ENCODE data around the gene PNMA8A.

PNMA8A gene

DNA sequence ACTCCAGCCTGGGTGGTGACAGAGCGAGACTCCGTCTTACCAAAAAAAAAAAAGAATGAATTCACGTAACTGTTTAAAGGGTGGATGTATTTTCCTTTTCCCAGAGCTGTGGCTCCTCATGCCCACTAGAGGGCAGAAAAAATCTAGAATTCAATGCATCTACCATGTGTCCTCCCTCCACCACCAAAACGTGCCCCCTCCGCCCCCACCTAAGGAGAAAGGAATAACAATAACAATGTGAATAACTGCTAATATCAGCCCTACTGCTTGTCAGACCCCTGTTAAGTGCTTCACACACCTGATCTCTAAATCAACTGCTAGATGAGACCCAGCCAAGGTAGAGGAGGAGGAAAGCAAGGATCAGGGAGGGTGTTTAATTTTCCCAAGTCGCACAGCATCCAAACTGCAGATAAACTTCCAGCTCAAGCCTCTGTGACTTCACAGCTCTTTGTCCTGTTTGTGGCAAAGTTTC is 44.6 kb upstream of the PNMA8A start:
- H3K4me1 ChIP-seq (ENCODE audit: low read length): no peaks in the 10 kb centered on the region
- no peak overlapping the region for H3K27ac ChIP-seq (ENCODE audit: low read length)
- no peak overlapping the region for H2AFZ ChIP-seq (ENCODE audit: low read length)
- no peak overlapping the region for H3K4me3 ChIP-seq (ENCODE audit: low read length)
- H3F3A ChIP-seq (ENCODE audit: insufficient read depth, low read length): no peaks in the 10 kb centered on the region
- H3K9me3 ChIP-seq (replicated peaks; ENCODE audit: insufficient read depth, low read length): no peaks in the 10 kb centered on the region
- H4K20me1 ChIP-seq (ENCODE audit: insufficient read depth, low read length): no peaks in the 10 kb centered on the region
- no peaks in the 10 kb centered on the region for H3K79me2 ChIP-seq (ENCODE audit: low read length)
- H3K4me2 ChIP-seq (ENCODE audit: low read depth, low read length): no peak overlapping the region
- no peaks in the 10 kb centered on the region for H3K36me3 ChIP-seq (replicated peaks; ENCODE audit: insufficient read depth, low read length)
- peaks cover 64% of the 10 kb centered on the region for H3K27me3 ChIP-seq (replicated peaks; ENCODE audit: insufficient read depth, low read length)
- peak; percentile 43 for DNase-seq
- H3K9ac ChIP-seq (ENCODE audit: low read length): no peak overlapping the region
- H3K9me2 ChIP-seq (replicated peaks; ENCODE audit: insufficient read depth, low read length): no peaks in the 10 kb centered on the region
- TF ChIP-seq, protein P1, sequence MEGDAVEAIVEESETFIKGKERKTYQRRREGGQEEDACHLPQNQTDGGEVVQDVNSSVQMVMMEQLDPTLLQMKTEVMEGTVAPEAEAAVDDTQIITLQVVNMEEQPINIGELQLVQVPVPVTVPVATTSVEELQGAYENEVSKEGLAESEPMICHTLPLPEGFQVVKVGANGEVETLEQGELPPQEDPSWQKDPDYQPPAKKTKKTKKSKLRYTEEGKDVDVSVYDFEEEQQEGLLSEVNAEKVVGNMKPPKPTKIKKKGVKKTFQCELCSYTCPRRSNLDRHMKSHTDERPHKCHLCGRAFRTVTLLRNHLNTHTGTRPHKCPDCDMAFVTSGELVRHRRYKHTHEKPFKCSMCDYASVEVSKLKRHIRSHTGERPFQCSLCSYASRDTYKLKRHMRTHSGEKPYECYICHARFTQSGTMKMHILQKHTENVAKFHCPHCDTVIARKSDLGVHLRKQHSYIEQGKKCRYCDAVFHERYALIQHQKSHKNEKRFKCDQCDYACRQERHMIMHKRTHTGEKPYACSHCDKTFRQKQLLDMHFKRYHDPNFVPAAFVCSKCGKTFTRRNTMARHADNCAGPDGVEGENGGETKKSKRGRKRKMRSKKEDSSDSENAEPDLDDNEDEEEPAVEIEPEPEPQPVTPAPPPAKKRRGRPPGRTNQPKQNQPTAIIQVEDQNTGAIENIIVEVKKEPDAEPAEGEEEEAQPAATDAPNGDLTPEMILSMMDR (IDR thresholded peaks at IDR 0.05; ENCODE audit: low read length): peak; percentile 60
- no peak for TF ChIP-seq EZH2phosphoT487 (IDR thresholded peaks at IDR 0.05; ENCODE audit: low read length)

DNA sequence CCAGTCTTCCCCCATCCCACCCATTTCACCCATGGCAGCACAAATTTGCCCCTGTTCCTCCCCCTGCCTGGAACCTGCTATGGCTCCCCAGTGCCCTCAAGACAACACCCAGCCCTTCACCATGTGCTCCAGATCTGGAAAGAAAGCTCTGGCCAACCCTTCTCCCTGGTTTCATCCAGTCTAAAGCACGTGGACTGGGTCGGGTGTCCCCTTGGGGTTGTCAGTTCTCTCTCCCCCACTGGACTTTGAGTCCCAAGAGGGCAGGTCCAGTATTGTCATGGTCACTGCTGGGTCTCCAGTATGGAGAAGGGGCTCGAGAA is 43.9 kb upstream of the PNMA8A start:
- no peaks in the 10 kb centered on the region for H3F3A ChIP-seq (ENCODE audit: insufficient read depth, low read length)
- no peaks in the 10 kb centered on the region for H3K4me1 ChIP-seq (ENCODE audit: low read length)
- no peaks in the 10 kb centered on the region for H3K9me2 ChIP-seq (replicated peaks; ENCODE audit: insufficient read depth, low read length)
- H3K27me3 ChIP-seq (replicated peaks; ENCODE audit: insufficient read depth, low read length): peaks cover 59% of the 10 kb centered on the region
- H3K27ac ChIP-seq (ENCODE audit: low read length): no peak overlapping the region
- H3K4me3 ChIP-seq (ENCODE audit: low read length): no peak overlapping the region
- H3K9ac ChIP-seq (ENCODE audit: low read length): no peak overlapping the region
- no peaks in the 10 kb centered on the region for H3K79me2 ChIP-seq (ENCODE audit: low read length)
- no peak for DNase-seq
- H3K36me3 ChIP-seq (replicated peaks; ENCODE audit: insufficient read depth, low read length): no peaks in the 10 kb centered on the region
- H3K4me2 ChIP-seq (ENCODE audit: low read depth, low read length): no peak overlapping the region
- H3K9me3 ChIP-seq (replicated peaks; ENCODE audit: insufficient read depth, low read length): no peaks in the 10 kb centered on the region
- TF ChIP-seq EZH2phosphoT487 (IDR thresholded peaks at IDR 0.05; ENCODE audit: low read length): no peak
- TF ChIP-seq, protein P1 (IDR thresholded peaks at IDR 0.05; ENCODE audit: low read length): no peak
- TF ChIP-seq EZH2 (optimal IDR thresholded peaks at IDR 0.05; ENCODE audit: low read depth, low read length): no peak
- H2AFZ ChIP-seq (ENCODE audit: low read length): no peak overlapping the region
- H4K20me1 ChIP-seq (ENCODE audit: insufficient read depth, low read length): no peaks in the 10 kb centered on the region

DNA sequence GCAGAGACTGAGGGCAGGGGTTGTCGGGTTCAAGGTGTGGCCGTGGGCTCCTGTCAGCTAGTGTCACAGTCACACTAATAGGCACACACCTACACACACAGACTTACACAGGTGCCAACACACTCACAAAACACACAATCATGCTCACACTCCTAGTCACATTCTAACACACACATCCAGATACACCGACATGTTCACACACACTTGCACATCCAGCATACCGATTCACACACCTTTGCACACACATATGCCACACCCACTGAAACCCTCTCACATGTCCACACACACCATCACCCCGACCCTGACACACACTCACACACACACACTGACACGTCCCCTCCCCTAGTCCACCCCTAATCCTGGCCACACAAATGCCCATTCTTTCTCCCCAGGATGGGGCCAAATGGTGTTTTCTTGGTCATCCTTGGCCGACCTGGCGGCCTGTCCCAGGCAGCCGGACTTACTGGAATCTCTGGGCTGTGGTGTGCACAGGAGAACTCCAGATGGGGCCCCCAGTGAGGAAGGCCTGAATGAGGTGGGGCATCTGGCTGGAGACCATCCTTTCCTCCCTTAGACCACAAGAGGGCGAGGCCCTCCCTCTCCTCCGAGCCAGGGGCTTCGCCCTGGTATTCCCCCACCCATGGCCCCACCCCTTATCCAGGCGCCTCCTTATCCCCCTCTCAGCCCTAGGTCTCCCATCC is 43.4 kb upstream of the PNMA8A start:
- H3K36me3 ChIP-seq (replicated peaks; ENCODE audit: insufficient read depth, low read length): no peaks in the 10 kb centered on the region
- H3K4me1 ChIP-seq (ENCODE audit: low read length): no peaks in the 10 kb centered on the region
- no peak overlapping the region for H3K4me3 ChIP-seq (ENCODE audit: low read length)
- H3K79me2 ChIP-seq (ENCODE audit: low read length): no peaks in the 10 kb centered on the region
- TF ChIP-seq EZH2phosphoT487 (IDR thresholded peaks at IDR 0.05; ENCODE audit: low read length): no peak
- no peak for TF ChIP-seq EZH2 (optimal IDR thresholded peaks at IDR 0.05; ENCODE audit: low read depth, low read length)
- TF ChIP-seq, protein P1 (IDR thresholded peaks at IDR 0.05; ENCODE audit: low read length): no peak
- no peak overlapping the region for H3K4me2 ChIP-seq (ENCODE audit: low read depth, low read length)
- H3K9me3 ChIP-seq (replicated peaks; ENCODE audit: insufficient read depth, low read length): no peaks in the 10 kb centered on the region
- H3K9ac ChIP-seq (ENCODE audit: low read length): no peak overlapping the region
- H4K20me1 ChIP-seq (ENCODE audit: insufficient read depth, low read length): no peaks in the 10 kb centered on the region
- no peak overlapping the region for H3K27ac ChIP-seq (ENCODE audit: low read length)
- DNase-seq: no peak
- H2AFZ ChIP-seq (ENCODE audit: low read length): no peak overlapping the region
- H3K27me3 ChIP-seq (replicated peaks; ENCODE audit: insufficient read depth, low read length): peaks cover 59% of the 10 kb centered on the region
- no peaks in the 10 kb centered on the region for H3F3A ChIP-seq (ENCODE audit: insufficient read depth, low read length)
- H3K9me2 ChIP-seq (replicated peaks; ENCODE audit: insufficient read depth, low read length): no peaks in the 10 kb centered on the region

All from MM.1S (cell line).